HL-60 (cell line): ENCODE results near the gene GALNT7.
"Not testable (repeated sequence)": the region's sequence is repeated elsewhere in the genome, so short reads cannot be mapped to it uniquely, and the experiment has no call there.

ENCODE experiments used
- POLR2AphosphoS5 ChIP-seq: IDR thresholded peaks from 2 replicates; pipeline ENCODE4 v1.6.1; 2012; ENCODE audit warnings: low read depth
- TF ChIP-seq, protein P1 (sequence below): IDR thresholded peaks from one replicate; pipeline ENCODE4 v1.5.1; 2011; ENCODE audit warnings: low read length, control low read depth, inconsistent platforms; ENCODE audit not compliant: insufficient read depth

DNA sequence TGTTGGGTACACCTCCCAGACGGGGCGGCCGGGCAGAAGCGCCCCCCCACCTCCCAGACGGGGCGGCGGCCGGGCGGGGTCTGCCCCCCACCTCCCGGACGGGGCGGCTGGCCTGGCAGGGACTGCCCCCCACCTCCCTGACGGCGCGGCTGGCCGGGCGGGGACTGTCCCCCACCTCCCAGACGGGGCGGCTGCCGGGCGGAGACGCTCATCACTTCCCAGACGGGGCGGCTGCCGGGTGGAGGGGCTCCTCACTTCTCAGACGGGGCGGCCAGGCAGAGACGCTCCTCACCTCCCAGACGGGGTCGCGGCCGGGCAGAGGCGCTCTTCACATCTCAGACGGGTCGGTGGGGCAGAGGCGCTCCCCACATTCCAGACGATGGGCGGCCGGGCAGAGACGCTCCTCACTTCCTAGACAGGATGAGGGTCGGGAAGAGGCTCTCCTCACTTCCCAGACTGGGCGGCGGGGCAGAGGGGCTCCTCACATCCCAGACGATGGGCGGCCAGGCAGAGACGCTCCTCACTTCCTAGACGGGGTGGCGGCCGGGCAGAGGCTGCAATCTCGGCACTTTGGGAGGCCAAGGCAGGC is 15.1 kb downstream of the GALNT7 start:
- not testable (repeated sequence) for TF ChIP-seq POLR2AphosphoS5
- TF ChIP-seq, protein P1, sequence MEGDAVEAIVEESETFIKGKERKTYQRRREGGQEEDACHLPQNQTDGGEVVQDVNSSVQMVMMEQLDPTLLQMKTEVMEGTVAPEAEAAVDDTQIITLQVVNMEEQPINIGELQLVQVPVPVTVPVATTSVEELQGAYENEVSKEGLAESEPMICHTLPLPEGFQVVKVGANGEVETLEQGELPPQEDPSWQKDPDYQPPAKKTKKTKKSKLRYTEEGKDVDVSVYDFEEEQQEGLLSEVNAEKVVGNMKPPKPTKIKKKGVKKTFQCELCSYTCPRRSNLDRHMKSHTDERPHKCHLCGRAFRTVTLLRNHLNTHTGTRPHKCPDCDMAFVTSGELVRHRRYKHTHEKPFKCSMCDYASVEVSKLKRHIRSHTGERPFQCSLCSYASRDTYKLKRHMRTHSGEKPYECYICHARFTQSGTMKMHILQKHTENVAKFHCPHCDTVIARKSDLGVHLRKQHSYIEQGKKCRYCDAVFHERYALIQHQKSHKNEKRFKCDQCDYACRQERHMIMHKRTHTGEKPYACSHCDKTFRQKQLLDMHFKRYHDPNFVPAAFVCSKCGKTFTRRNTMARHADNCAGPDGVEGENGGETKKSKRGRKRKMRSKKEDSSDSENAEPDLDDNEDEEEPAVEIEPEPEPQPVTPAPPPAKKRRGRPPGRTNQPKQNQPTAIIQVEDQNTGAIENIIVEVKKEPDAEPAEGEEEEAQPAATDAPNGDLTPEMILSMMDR: not testable (repeated sequence)
